GM18909 (cell line): Measurements from ENCODE around the gene POLA1.
"Not testable (repeated sequence)": the region's sequence is repeated elsewhere in the genome, so short reads cannot be mapped to it uniquely, and the experiment has no call there.

Source experiments
- ATAC-seq: cut with Tn5 transposase; IDR thresholded peaks from one replicate; pipeline ENCODE4 v1.9.1; 2021; ENCODE audit warnings: mild to moderate bottlenecking; ENCODE audit not compliant: unreplicated experiment, poor library complexity

The POLA1 gene

GRCh38 chrX:24693453-24694202 is at the start of gene POLA1:
Gene POLA1, plus strand, starts transcription at chrX:24693918. Its CDS starts 44 bp downstream, at chrX:24693962.
- peak; percentile 93 for ATAC-seq

- no peak for ATAC-seq
Observed at GRCh38 chrX:24646006-24646405, 47.7 kb upstream of the POLA1 start.

GRCh38 chrX:24646745-24647182 is 47.0 kb upstream of the POLA1 start:
- ATAC-seq = peak; percentile 11

- ATAC-seq = peak; percentile 91
Observed at GRCh38 chrX:24647257-24648058, 46.3 kb upstream of the POLA1 start, which contains the start of gene PCYT1B. Gene PCYT1B, minus strand, starts transcription at chrX:24647347. Its CDS starts 242 bp downstream, at chrX:24647105.

- no peak for ATAC-seq
Observed at GRCh38 chrX:24648495-24648894, 45.2 kb upstream of the POLA1 start.

GRCh38 chrX:24651783-24652182 is 41.9 kb upstream of the POLA1 start:
- ATAC-seq = no peak

- ATAC-seq = not testable (repeated sequence)
Observed at GRCh38 chrX:24655679-24656078, 38.0 kb upstream of the POLA1 start.

GRCh38 chrX:24657671-24658386 is 35.9 kb upstream of the POLA1 start:
- ATAC-seq = no peak

GRCh38 chrX:24658421-24658820 is 35.3 kb upstream of the POLA1 start:
- no peak for ATAC-seq

- no peak for ATAC-seq
Observed at GRCh38 chrX:24659106-24659505, 34.6 kb upstream of the POLA1 start.

- no peak for ATAC-seq
Observed at GRCh38 chrX:24659646-24660045, 34.1 kb upstream of the POLA1 start.

GRCh38 chrX:24661292-24661691 is 32.4 kb upstream of the POLA1 start:
- ATAC-seq = no peak

GRCh38 chrX:24662352-24662751 is 31.4 kb upstream of the POLA1 start:
- ATAC-seq = no peak

- no peak for ATAC-seq
Observed at GRCh38 chrX:24668111-24668510, 25.6 kb upstream of the POLA1 start.

GRCh38 chrX:24672701-24673190 is 21.0 kb upstream of the POLA1 start:
- ATAC-seq = no peak

- ATAC-seq = no peak
Observed at GRCh38 chrX:24673424-24673823, 20.3 kb upstream of the POLA1 start.

GRCh38 chrX:24676403-24677024 is 17.2 kb upstream of the POLA1 start:
- no peak for ATAC-seq

- ATAC-seq = no peak
Observed at GRCh38 chrX:24682739-24683432, 10.8 kb upstream of the POLA1 start.

- ATAC-seq = no peak
Observed at GRCh38 chrX:24684048-24684447, 9.7 kb upstream of the POLA1 start.

GRCh38 chrX:24692305-24692704 is 1.4 kb upstream of the POLA1 start:
- no peak for ATAC-seq
